ENCODE data around the gene CCDC8.

Gene CCDC8

GRCh38 chr19:46373491-46374359 is 39.6 kb downstream of the CCDC8 start:
- peak overlapping the region; percentile 66 for H3K27ac ChIP-seq
- H2AFZ ChIP-seq = peak overlapping the region; percentile 38
- no peak for TF ChIP-seq CTCF (IDR thresholded peaks at IDR 0.05)
- H3K4me3 ChIP-seq (ENCODE audit: low read depth, low read length) = no peak overlapping the region
- no peaks in the 10 kb centered on the region for H3K9me3 ChIP-seq (ENCODE audit: control insufficient read depth, low read length)
- no peaks in the 10 kb centered on the region for H3K27me3 ChIP-seq (ENCODE audit: control insufficient read depth, insufficient read depth, low read length)
- H3K4me2 ChIP-seq (ENCODE audit: low read length) = peak overlapping the region; percentile 33
- H3K9ac ChIP-seq = no peak overlapping the region
- peaks cover 11% of the 10 kb centered on the region for H3K4me1 ChIP-seq
- H3K36me3 ChIP-seq (ENCODE audit: control insufficient read depth, insufficient read depth, low read length) = no peaks in the 10 kb centered on the region
- H3K79me2 ChIP-seq = peaks cover 8% of the 10 kb centered on the region

GRCh38 chr19:46372901-46373490 is 40.4 kb downstream of the CCDC8 start:
- Histone ChIP-seq H3K4me3 (ENCODE audit: low read depth, low read length) (no peak overlapping the region), H3K27ac (no peak overlapping the region), H3K36me3 (ENCODE audit: control insufficient read depth, insufficient read depth, low read length) (no peaks in the 10 kb centered on the region)

GRCh38 chr19:46371371-46371901 is 41.9 kb downstream of the CCDC8 start:
- H2AFZ ChIP-seq = no peak overlapping the region
- no peaks in the 10 kb centered on the region for H3K9me3 ChIP-seq (ENCODE audit: control insufficient read depth, low read length)
- no peak overlapping the region for H3K4me2 ChIP-seq (ENCODE audit: low read length)
- TF ChIP-seq CTCF (IDR thresholded peaks at IDR 0.05) = no peak
- H3K27ac ChIP-seq = no peak overlapping the region
- no peaks in the 10 kb centered on the region for H3K36me3 ChIP-seq (ENCODE audit: control insufficient read depth, insufficient read depth, low read length)
- no peak overlapping the region for H3K9ac ChIP-seq
- no peak overlapping the region for H3K4me3 ChIP-seq (ENCODE audit: low read depth, low read length)
- H3K27me3 ChIP-seq (ENCODE audit: control insufficient read depth, insufficient read depth, low read length) = no peaks in the 10 kb centered on the region
- peaks cover 11% of the 10 kb centered on the region for H3K4me1 ChIP-seq
- peaks cover 8% of the 10 kb centered on the region for H3K79me2 ChIP-seq

More at GRCh38 chr19:46372901-46373490, 40.4 kb downstream of the CCDC8 start:
- no peaks in the 10 kb centered on the region for H3K9me3 ChIP-seq (ENCODE audit: control insufficient read depth, low read length)
- no peak for TF ChIP-seq CTCF (IDR thresholded peaks at IDR 0.05)
- no peaks in the 10 kb centered on the region for H3K27me3 ChIP-seq (ENCODE audit: control insufficient read depth, insufficient read depth, low read length)
- H2AFZ ChIP-seq = no peak overlapping the region
- no peak overlapping the region for H3K4me2 ChIP-seq (ENCODE audit: low read length)
- peaks cover 8% of the 10 kb centered on the region for H3K79me2 ChIP-seq
- peaks cover 11% of the 10 kb centered on the region for H3K4me1 ChIP-seq
- no peak overlapping the region for H3K9ac ChIP-seq

GRCh38 chr19:46369817-46370216 is 43.5 kb downstream of the CCDC8 start:
- H3K36me3 ChIP-seq (ENCODE audit: control insufficient read depth, insufficient read depth, low read length) = no peaks in the 10 kb centered on the region
- TF ChIP-seq CTCF (IDR thresholded peaks at IDR 0.05) = no peak

More at GRCh38 chr19:46369817-46370216, 43.5 kb downstream of the CCDC8 start:
- Histone ChIP-seq H3K9me3 (ENCODE audit: control insufficient read depth, low read length) (no peaks in the 10 kb centered on the region), H3K27me3 (ENCODE audit: control insufficient read depth, insufficient read depth, low read length) (no peaks in the 10 kb centered on the region), H3K4me2 (ENCODE audit: low read length) (no peak overlapping the region), H3K79me2 (peaks cover 2% of the 10 kb centered on the region), H3K9ac (no peak overlapping the region), H2AFZ (no peak overlapping the region), H3K4me1 (peaks cover 11% of the 10 kb centered on the region), H3K27ac (no peak overlapping the region), H3K4me3 (ENCODE audit: low read depth, low read length) (no peak overlapping the region)
